HUES6 (cell line): ENCODE data around the gene ZSCAN10.
A peak's percentile ranks its signal among the peaks of the same experiment; 100 is the strongest.

Experiments used
- H3K27ac ChIP-seq: 2 replicates; pipeline ENCODE4 v1.7.0; 2013; ENCODE audit warnings: low read depth, mild to moderate bottlenecking, low read length, inconsistent platforms
- H3K27me3 ChIP-seq: 2 replicates; pipeline ENCODE4 v1.6.1; 2013; ENCODE audit warnings: low read length; ENCODE audit not compliant: control insufficient read depth, insufficient read depth
- H3K36me3 ChIP-seq: 2 replicates; pipeline ENCODE4 v1.6.1; 2013; ENCODE audit warnings: low read length; ENCODE audit not compliant: control insufficient read depth, insufficient read depth
- H3K4me1 ChIP-seq: 2 replicates; pipeline ENCODE4 v1.6.1; 2013; ENCODE audit warnings: low read length; ENCODE audit not compliant: control insufficient read depth, insufficient read depth
- H3K4me3 ChIP-seq: 2 replicates; pipeline ENCODE4 v1.5.1; 2013; ENCODE audit warnings: low read depth, low read length
- H3K9ac ChIP-seq: one replicate; pipeline ENCODE4 v1.6.1; 2013; ENCODE audit warnings: mild to moderate bottlenecking, low read length
- H3K9me3 ChIP-seq: 2 replicates; pipeline ENCODE4 v1.6.1; 2013; ENCODE audit warnings: low read depth, low read length; ENCODE audit not compliant: control insufficient read depth, insufficient read depth

ZSCAN10 gene

DNA sequence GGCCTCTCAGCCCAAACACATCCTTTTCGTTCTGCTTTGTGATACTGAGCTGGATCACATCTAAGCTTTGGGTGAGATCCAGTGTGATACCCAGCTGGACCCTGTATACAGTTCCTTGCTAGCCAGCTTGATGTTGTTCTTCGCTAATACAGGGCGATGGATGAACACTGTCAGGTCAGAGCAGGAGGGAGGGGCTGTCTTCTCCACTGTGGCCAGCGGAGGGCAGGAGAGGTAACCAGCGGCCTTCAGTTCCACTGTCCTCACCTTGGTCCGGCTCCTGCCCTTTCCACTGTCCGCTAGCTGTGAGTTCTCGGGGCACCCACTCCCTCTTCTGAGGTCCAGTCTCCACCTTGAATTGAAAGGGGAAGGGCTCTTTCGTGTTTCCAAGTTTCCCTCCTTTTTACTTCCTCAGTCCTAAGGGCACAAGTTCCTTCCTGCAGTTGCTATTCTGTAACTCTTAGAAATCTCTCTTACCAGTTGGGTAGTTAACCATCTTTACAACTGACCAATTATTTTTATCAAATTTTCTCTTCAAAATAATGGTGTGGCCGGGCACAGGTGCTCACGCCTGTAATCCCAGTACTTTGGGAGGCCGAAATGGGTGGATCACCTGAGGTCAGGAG, 32.8 kb upstream of the ZSCAN10 start:
- Histone ChIP-seq H3K27me3 (no peaks in the 10 kb centered on the region), H3K9me3 (no peaks in the 10 kb centered on the region), H3K27ac (no peak overlapping the region), H3K36me3 (peaks cover 14% of the 10 kb centered on the region), H3K4me3 (no peak overlapping the region), H3K9ac (no peak overlapping the region), H3K4me1 (peaks cover 26% of the 10 kb centered on the region)

DNA sequence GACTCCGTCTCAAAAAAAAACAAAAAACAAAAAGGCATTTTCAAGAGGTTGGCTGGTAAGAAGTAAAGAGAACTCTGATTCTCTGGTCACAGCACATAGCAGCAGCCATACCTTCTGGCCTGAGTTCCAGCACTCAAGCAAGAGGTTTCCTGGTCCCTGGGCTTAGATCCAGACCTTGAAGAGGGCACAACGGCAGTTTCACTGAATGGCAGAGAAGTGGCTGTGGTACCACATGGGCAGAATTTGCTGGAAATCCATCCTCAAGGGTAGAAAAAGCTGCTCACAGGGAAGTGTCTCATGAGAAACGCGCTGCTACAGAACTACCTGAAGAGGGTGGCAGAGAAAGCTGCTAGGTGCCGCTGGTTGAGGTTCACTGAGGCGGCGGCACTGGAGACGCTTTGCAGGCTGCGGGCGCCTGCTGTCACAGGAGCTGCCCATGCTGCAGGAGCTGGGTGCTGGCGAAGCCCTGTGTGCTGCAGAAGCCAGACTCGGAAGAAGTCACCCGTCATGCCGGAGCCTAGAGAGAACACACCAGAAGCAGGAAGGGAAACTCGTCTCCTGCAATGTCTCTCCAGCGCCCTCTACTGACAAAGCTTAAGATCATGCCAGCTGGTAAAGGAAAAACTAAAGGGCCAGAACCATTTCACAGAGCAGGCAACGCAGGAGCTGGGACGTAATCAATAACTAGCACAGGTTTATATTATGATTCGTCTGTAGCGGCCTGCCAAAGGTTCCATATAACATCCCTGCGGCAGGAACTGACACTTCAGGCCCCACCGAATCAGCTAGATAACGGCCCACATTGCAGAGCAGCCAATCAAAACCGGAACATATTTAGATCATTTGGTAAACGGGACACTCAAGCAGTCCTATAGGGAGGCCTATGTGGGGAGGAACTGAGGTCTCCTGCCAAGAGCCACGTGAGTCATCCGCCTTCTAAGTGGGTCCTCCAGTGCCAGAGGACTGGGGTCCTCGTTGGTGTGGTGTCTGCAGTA, 30.3 kb upstream of the ZSCAN10 start:
- Histone ChIP-seq H3K36me3 (peaks cover 14% of the 10 kb centered on the region), H3K9ac (peak overlapping the region; percentile 10), H3K9me3 (no peaks in the 10 kb centered on the region), H3K27ac (no peak overlapping the region), H3K27me3 (no peaks in the 10 kb centered on the region), H3K4me3 (peak overlapping the region; percentile 27), H3K4me1 (peaks cover 26% of the 10 kb centered on the region)

DNA sequence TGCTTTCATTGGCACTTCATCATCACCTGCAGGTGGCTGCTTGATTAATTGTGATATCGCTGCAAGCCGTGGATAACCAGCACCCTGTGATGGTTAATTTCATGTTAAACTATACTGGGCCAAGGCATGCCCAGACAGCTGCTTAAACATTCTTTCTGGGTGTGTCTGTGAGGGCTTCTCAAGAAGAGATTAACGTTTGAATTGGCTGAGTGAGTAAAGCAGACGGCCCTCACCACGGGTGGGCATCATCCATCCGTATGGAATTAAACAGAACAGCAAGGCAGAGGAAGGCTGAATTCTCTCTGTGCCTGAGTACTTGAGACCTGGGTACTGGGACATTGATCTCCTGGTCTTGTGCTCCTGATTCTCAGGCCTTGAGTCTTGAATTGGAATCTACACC, 28.7 kb upstream of the ZSCAN10 start:
- Histone ChIP-seq H3K4me3 (peak overlapping the region; percentile 18; the same call in 1 of the 2 replicates), H3K27me3 (no peaks in the 10 kb centered on the region), H3K27ac (peak overlapping the region; percentile 65; the same call in 1 of the 2 replicates), H3K36me3 (peaks cover 14% of the 10 kb centered on the region), H3K4me1 (peaks cover 27% of the 10 kb centered on the region), H3K9ac (peak overlapping the region; percentile 35), H3K9me3 (no peaks in the 10 kb centered on the region)

DNA sequence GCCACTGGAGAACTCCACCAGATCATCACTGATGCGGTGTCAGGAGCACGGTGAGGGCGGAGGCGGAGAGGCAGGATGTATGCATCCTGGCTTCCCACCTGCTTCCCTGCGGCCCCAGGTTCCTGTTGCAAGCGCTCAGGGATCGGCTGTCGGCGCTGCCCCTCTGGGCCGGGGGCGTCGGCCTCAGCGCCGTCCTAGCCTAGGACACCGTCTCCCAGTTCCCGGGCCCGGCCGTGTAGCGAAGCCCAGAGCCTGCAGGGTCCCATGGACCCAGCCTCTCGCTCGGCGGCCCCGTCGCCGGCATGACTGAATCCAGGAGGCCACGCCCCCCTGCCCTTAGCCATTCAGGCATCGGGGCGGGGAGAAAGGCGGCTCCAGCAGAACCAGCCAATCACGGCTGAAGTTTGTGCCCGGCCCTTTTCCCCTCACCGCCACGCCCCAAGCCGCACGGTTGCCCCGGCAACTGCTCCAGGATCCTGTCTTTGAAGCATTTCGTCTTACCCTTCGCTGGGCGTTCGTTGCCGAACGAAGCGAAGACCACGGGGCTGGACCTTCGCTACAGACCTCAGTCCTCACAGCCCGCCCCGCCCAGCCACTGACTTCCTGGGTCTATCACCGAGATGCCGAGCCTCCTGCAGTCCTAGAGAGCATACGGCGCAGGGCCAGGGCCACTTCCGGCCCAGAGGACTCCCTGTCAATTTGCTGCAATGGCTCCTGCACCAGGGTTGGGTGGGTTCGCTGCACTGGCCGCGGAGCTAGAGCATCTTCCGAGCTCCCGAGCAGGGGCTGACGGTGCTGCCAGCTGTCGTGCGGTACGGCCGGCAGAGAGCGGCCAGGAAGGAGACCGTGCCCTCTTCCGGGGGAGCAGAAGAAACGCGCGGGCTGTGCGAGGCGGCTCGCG, 25.1 kb upstream of the ZSCAN10 start:
- peaks cover 21% of the 10 kb centered on the region for H3K4me1 ChIP-seq
- H3K4me3 ChIP-seq: peak overlapping the region; percentile 64
- H3K9ac ChIP-seq: peak overlapping the region; percentile 70
- H3K36me3 ChIP-seq: peaks cover 28% of the 10 kb centered on the region
- no peaks in the 10 kb centered on the region for H3K9me3 ChIP-seq
- no peaks in the 10 kb centered on the region for H3K27me3 ChIP-seq
- no peak overlapping the region for H3K27ac ChIP-seq

DNA sequence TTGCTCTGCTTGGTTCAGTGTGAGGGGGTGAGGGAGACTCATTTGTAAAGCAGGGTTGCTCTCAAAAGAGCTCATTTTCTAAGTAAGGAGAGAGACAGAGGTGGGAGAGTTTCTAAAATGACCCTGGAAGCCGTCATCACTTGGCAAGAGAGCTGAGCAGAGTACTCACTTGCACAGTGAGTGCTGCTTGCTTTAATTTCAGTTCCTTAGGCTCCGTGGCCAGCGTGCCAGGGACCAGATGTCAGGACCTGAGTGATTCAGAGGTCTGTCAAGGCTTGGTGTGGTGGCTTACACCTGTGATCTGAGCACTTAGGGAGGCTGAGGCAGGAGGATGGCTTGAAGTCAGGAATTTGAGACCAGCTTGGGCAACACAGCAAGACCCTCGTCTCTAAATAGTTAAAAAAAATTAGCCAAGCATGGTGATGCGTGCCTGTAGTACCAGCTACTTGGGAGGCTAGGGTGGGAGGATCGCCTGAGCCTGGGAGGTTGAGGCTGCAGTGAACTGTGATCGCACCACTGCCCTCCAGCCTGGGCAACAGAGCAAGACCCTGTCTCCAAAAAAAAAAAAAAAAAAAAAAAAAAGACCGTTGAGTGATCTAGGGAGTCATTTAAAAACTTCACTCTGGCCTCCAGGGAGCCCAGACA, 24.0 kb upstream of the ZSCAN10 start:
- H3K27ac ChIP-seq: no peak overlapping the region
- no peaks in the 10 kb centered on the region for H3K27me3 ChIP-seq
- H3K9ac ChIP-seq: no peak overlapping the region
- peaks cover 35% of the 10 kb centered on the region for H3K36me3 ChIP-seq
- H3K4me1 ChIP-seq: peaks cover 19% of the 10 kb centered on the region
- H3K9me3 ChIP-seq: no peaks in the 10 kb centered on the region
- peak overlapping the region; percentile 64; the same call in 1 of the 2 replicates for H3K4me3 ChIP-seq

DNA sequence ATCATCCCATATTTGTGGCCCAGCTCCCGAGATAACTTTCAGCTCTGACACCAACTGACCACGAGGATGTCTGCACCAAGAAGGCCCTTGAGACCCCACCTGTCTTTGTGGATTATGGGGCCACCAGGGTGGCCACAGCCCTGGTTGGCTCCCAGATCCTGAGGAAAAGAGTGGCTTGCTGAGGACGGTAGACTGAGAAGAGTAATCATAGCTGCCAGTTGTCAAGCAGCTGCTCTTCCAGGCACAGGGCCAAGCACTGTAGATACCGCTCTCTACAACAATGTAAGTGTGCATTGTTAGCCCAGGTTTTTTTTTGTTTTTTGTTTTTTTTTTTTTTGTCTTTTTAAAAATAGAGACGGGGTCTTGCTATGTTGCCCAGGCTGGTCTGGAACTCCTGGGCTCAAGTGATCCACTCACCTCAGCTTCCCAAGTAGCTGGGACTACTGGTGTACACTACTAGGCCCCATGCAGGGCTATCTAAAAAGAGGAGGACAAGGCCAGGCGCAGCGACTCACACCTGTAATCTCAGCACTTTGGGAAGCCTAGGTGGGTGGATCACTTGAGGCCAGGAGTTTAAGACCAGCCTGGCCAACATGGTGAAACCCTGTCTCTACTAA, 22.9 kb upstream of the ZSCAN10 start:
- no peak overlapping the region for H3K9ac ChIP-seq
- no peaks in the 10 kb centered on the region for H3K9me3 ChIP-seq
- H3K4me3 ChIP-seq: no peak overlapping the region
- H3K27me3 ChIP-seq: no peaks in the 10 kb centered on the region
- H3K4me1 ChIP-seq: peaks cover 8% of the 10 kb centered on the region; the same call in 1 of the 2 replicates
- H3K27ac ChIP-seq: no peak overlapping the region
- H3K36me3 ChIP-seq: peaks cover 36% of the 10 kb centered on the region

DNA sequence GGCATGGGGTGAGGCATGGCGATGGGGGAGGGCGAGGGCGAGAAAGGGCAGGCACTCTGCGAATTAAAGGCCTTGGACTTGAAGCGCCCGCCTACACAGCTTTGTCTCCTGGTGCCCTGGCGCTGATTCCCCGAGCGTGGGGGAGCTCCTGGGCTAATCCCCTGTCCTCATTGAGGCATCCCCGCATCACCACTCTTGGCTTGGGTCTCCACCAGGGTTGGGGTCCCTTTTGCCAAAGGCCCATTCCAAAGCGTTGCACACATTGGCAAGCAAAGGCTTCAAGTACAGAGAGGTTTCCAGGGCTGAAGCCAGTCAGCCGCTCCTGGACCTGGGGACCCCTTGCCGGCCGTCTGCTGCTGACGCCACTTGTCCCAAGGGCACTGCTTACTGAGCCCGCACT, 21.3 kb upstream of the ZSCAN10 start:
- H3K9ac ChIP-seq: no peak overlapping the region
- H3K27ac ChIP-seq: no peak overlapping the region
- H3K9me3 ChIP-seq: no peaks in the 10 kb centered on the region
- H3K4me1 ChIP-seq: peaks cover 4% of the 10 kb centered on the region; the same call in 1 of the 2 replicates
- H3K4me3 ChIP-seq: no peak overlapping the region
- no peaks in the 10 kb centered on the region for H3K27me3 ChIP-seq
- H3K36me3 ChIP-seq: peaks cover 48% of the 10 kb centered on the region

DNA sequence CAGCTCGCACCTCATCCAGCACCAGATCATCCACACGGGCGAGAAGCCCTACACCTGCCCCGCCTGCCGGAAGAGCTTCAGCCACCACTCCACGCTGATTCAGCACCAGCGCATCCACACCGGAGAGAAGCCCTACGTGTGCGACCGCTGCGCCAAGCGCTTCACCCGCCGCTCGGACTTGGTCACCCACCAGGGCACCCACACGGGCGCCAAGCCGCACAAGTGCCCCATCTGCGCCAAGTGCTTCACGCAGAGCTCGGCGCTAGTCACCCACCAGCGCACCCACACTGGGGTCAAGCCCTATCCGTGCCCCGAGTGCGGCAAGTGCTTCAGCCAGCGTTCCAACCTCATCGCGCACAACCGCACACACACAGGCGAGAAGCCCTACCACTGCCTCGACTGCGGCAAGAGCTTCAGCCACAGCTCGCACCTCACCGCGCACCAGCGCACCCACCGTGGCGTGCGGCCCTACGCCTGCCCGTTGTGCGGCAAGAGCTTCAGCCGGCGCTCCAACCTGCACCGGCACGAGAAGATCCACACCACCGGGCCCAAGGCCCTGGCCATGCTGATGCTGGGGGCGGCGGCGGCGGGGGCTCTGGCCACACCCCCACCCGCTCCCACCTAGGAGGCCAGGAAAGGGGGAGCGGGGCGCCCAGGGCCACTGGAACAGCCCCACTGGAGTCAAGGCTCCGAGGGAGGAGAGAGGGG, 20.8 kb upstream of the ZSCAN10 start:
- Histone ChIP-seq H3K36me3 (peaks cover 54% of the 10 kb centered on the region), H3K4me3 (no peak overlapping the region), H3K27me3 (no peaks in the 10 kb centered on the region), H3K9ac (no peak overlapping the region), H3K4me1 (peaks cover 4% of the 10 kb centered on the region; the same call in 1 of the 2 replicates), H3K27ac (no peak overlapping the region), H3K9me3 (no peaks in the 10 kb centered on the region)

DNA sequence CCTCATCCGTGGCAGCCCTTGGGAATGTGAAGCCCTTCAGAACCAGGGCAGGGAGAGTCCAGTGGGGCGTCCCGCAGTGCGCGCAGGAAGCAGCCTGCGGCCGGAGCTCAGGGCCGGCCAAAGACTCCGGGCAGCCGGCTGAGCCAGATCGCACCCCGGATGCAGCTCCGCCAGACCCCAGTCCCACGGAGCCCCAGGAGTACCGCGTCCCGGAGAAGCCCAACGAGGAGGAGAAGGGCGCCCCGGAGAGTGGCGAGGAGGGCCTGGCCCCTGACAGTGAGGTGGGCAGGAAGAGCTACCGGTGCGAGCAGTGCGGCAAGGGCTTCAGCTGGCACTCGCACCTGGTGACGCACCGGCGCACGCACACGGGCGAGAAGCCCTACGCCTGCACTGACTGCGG, 20.2 kb upstream of the ZSCAN10 start:
- no peak overlapping the region for H3K27ac ChIP-seq
- peaks cover 4% of the 10 kb centered on the region; the same call in 1 of the 2 replicates for H3K4me1 ChIP-seq
- no peaks in the 10 kb centered on the region for H3K27me3 ChIP-seq
- peaks cover 59% of the 10 kb centered on the region for H3K36me3 ChIP-seq
- H3K9me3 ChIP-seq: no peaks in the 10 kb centered on the region
- no peak overlapping the region for H3K9ac ChIP-seq
- H3K4me3 ChIP-seq: no peak overlapping the region
